Measurements from ENCODE around the gene EHBP1L1. TPM values are rescaled to one million over a fixed set of nuclear protein-coding genes. Genes with fewer than 3 reads are reported as not detected.

The EHBP1L1 gene
- total and polyA plus RNA-seq, 2 of the 13 experiments (the other 11 are each of a cell fraction or from before 2014, with no cell fraction given), result 8.3 to 10.6 TPM

- TF ChIP-seq ZBTB39 (CRISPR knock-in tag; IDR thresholded peaks at IDR 0.05), result no peak
- no peak for TF ChIP-seq TRIM22 (IDR thresholded peaks at IDR 0.05)
- no peak for TF ChIP-seq ZBTB8A (CRISPR knock-in tag; IDR thresholded peaks at IDR 0.05; ENCODE audit: borderline replicate concordance, low read depth)
- no peak for TF ChIP-seq NFATC3 (CRISPR knock-in tag; IDR thresholded peaks at IDR 0.05)
- TF ChIP-seq REST (IDR thresholded peaks at IDR 0.05; ENCODE audit: borderline replicate concordance in 1 of 2, low read depth in 1 of 2, low read length in 2 of 2), result no peak
- no peak for TF ChIP-seq SKI (IDR thresholded peaks at IDR 0.05; ENCODE audit: partially characterized antibody)
- TF ChIP-seq CEBPG (CRISPR knock-in tag; IDR thresholded peaks at IDR 0.05), result peak; percentile 52; the same call in 1 of the 2 replicates
- no peak for TF ChIP-seq ZBTB2 (CRISPR knock-in tag; IDR thresholded peaks at IDR 0.05; ENCODE audit: low read depth)
- TF ChIP-seq NFYB (CRISPR knock-in tag; IDR thresholded peaks at IDR 0.05), result no peak
- no peak for TF ChIP-seq MIER2 (CRISPR knock-in tag; IDR thresholded peaks at IDR 0.05)
- 0 out of 2 replicates have a peak, but pooled peaks have one; percentile 23 for TF ChIP-seq CEBPB (IDR thresholded peaks at IDR 0.05; ENCODE audit: borderline replicate concordance, low read depth, low read length)
- TF ChIP-seq SMAD9 (CRISPR knock-in tag; IDR thresholded peaks at IDR 0.05), result no peak
- TF ChIP-seq ZNF614 (CRISPR knock-in tag; IDR thresholded peaks at IDR 0.05; ENCODE audit: borderline replicate concordance), result no peak; the same call in 1 of the 2 replicates
- no peak for TF ChIP-seq NKX3-1 (CRISPR knock-in tag; IDR thresholded peaks at IDR 0.05)
- TF ChIP-seq PATZ1 (CRISPR knock-in tag; IDR thresholded peaks at IDR 0.05), result no peak
- TF ChIP-seq FIP1L1 (IDR thresholded peaks at IDR 0.05; ENCODE audit: borderline replicate concordance, insufficient read depth, low read depth, low read length), result no peak
- TF ChIP-seq ZNF225 (CRISPR knock-in tag; IDR thresholded peaks at IDR 0.05), result 0 out of 2 replicates have a peak, but pooled peaks have one; percentile 39
- peak; percentile 69; the same call in 1 of the 2 replicates for TF ChIP-seq ZC3H13 (CRISPR knock-in tag; IDR thresholded peaks at IDR 0.05)
These were observed 35.4 kb upstream of the EHBP1L1 start (continued) for GRCh38 chr11:65540290-65541092.

All from HepG2 (cell line).